Activated CD8-positive, alpha-beta memory T cell treated with anti-CD3 and anti-CD28 coated beads, Interleukin-2, amount 50 U/mL, for 4 hours (primary cell): ENCODE measurements around the gene HMGA1.
"Not testable (repeated sequence)": the region's sequence is repeated elsewhere in the genome, so short reads cannot be mapped to it uniquely, and the experiment has no call there.

ENCODE experiments used
- DNase-seq: peaks from one replicate; pipeline ENCODE4 v3.0.0-alpha.2; 2020

Gene HMGA1

DNA sequence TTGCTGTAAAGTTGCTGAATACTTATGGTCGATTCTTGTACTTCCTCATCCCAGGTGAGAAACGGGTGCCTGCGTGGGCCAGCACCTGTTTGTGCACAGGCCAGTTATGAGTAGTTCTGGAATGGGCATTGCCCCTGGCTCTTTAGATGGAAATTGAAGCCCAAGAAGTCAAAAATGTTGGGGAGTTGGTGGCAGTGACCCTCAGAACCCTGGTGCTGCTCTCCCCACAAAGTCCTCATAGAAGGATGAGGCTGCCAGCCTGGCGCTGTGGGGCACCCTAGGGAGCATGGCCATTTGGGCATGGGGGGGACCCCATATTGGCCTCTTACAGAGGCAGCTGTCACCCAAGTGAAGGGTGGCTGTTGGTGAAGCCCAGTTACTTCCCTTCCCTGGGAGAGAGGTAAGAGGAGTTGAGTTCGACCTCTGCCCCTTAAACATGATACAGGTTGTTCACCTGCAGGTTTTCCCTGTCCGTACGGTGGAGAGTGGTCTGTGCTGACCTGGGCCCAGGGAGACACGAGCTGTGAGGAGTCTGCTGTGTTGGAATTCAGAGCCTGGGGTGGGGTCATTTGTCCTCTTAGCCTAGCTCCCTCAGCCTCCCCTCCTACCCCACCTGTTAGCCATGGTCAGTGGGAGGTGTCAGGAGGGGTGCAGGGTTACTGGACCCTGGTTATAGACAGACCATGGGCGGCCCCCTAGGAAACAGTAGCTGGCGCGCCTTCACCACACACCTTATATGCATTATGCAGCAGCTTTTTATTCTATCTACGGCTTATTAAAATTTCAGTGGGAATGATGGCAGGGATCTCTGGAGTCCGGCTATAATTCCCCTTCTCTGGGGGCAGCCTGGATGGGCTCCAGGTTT, 4.9 kb downstream of the HMGA1 start:
- no peak for DNase-seq

DNA sequence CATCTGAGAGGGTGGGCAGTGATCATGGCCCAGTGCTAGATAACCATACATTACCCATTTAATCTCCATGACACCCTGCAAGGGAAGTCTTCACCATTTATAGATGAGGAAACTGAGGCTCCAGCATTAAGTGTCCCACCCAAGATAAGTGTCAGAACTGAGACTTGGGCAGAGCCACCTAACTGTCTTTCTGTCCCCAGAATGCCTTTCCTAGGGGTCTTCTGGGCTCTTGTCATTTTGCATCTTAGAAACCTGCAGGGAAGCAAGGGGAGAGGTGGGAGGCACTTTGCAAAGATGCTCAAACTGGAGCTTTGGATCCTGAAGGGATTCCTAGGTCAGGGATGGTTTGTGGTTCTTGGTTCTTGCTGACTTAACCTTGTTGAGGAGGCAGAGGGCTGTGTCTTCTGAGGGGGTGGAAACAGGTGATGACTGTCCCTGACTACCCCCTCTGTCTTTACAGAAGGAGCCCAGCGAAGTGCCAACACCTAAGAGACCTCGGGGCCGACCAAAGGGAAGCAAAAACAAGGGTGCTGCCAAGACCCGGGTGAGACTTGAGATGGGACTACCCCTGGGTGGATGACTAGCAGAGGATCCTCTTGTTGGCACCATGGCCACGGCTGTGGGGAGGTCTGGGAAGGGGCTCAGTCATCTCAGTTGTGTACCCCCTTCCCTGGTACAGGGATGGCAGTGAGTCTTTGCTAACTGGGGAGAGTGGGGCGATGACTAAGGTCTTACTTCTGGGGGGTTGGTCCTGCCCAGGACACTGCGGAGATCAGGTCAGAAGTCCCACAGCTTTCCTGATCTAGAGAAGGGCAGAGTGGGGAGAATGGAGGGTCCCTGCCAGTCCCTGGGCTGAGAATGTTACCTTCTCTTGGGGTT, 5.8 kb downstream of the HMGA1 start:
- no peak for DNase-seq

DNA sequence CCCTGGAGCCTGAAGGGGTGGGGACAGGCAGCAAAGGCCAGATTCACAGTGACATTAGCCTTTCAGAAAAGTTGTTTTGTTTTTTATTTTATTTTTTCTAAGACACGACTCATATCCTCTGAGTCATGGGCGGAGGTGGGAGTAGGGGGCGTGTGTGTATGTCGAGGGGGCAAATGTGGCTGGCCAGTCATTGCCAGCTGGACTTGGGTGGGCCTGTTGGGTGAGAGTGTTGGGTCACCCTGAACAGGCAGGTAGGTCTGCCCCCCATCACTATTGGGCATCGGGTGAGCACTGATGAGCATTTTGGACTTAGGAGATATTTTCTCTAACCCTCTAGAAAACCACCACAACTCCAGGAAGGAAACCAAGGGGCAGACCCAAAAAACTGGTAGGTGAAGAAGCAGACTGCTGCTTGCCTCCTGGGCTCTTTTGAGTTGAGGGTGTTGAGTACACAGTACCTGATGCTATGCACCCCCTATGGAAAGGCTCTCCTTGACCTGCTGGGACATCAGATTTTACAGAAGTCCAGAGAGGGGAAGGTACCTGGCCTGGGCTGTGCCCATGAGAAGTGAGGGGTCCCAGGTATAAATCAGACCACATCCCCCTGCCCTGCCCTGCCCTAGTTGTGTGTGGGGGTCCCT, 6.6 kb downstream of the HMGA1 start:
- DNase-seq = no peak

DNA sequence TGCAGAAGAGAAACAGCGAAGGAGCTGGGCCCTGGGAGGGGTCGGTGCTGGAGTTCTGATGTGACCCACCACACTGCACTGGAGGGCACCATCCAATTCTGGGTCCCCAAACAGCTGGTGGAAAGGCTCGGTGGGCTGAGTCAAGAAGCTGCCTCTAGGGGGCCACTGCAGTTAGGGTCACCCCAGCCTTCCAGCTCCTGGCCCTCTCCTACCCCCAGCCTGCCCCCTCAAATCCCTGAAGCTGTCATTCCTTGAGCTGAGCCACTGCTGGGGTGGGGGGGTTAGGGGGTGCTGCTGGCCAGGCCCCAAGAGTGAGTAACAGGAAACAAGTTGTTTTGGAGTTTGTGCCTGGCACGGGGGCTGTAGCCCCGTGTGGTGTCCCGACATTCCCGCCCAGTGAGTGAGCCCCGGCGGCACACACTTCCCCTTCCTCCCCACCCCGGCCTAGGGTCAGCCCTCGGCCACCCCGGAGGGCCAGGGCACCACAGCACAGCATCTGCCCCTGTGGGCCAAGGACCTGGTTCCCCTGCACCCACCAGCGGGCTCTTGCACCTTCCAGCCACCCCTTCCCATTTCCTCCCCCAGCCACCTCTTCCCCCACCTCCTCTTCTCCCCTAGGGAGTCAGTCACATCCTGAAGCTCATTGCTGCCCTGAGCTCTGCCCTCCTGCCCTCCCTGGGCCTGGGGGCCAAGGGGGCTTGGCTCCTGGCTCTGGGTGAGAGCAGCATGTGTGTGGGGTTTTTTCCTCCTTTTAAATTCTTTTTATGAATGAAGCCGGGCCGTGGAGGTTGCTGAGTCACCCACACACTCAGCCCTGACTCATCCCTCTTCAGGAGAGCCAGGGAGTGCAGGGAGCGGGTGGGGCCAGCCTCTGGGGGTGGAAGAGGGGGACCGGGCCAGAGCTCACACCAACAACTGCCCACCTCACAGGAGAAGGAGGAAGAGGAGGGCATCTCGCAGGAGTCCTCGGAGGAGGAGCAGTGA, 7.5 kb downstream of the HMGA1 start:
- peak; percentile 67 for DNase-seq

DNA sequence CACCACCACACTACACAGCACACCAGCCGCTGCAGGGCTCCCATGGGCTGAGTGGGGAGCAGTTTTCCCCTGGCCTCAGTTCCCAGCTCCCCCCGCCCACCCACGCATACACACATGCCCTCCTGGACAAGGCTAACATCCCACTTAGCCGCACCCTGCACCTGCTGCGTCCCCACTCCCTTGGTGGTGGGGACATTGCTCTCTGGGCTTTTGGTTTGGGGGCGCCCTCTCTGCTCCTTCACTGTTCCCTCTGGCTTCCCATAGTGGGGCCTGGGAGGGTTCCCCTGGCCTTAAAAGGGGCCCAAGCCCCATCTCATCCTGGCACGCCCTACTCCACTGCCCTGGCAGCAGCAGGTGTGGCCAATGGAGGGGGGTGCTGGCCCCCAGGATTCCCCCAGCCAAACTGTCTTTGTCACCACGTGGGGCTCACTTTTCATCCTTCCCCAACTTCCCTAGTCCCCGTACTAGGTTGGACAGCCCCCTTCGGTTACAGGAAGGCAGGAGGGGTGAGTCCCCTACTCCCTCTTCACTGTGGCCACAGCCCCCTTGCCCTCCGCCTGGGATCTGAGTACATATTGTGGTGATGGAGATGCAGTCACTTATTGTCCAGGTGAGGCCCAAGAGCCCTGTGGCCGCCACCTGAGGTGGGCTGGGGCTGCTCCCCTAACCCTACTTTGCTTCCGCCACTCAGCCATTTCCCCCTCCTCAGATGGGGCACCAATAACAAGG, 8.5 kb downstream of the HMGA1 start:
- DNase-seq = not testable (repeated sequence)

DNA sequence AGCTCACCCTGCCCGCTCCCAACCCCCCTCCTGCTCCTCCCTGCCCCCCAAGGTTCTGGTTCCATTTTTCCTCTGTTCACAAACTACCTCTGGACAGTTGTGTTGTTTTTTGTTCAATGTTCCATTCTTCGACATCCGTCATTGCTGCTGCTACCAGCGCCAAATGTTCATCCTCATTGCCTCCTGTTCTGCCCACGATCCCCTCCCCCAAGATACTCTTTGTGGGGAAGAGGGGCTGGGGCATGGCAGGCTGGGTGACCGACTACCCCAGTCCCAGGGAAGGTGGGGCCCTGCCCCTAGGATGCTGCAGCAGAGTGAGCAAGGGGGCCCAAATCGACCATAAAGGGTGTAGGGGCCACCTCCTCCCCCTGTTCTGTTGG, 9.1 kb downstream of the HMGA1 start:
- DNase-seq = not testable (repeated sequence)

DNA sequence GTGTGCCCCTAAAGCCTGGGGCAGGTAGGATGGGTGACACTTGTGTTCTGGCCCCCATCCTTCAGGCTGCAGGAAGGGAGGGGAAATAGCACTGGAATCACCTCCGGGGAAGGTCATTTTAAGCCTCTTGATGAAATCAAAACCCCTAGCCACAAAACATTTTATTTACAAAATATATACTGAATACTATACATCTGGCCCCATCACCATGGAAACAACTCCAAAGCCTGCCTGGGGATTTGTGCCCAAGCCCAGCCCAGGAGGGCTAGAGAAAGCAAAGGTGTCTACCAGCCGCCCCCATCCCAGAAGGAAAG, 9.5 kb downstream of the HMGA1 start:
- DNase-seq = no peak

DNA sequence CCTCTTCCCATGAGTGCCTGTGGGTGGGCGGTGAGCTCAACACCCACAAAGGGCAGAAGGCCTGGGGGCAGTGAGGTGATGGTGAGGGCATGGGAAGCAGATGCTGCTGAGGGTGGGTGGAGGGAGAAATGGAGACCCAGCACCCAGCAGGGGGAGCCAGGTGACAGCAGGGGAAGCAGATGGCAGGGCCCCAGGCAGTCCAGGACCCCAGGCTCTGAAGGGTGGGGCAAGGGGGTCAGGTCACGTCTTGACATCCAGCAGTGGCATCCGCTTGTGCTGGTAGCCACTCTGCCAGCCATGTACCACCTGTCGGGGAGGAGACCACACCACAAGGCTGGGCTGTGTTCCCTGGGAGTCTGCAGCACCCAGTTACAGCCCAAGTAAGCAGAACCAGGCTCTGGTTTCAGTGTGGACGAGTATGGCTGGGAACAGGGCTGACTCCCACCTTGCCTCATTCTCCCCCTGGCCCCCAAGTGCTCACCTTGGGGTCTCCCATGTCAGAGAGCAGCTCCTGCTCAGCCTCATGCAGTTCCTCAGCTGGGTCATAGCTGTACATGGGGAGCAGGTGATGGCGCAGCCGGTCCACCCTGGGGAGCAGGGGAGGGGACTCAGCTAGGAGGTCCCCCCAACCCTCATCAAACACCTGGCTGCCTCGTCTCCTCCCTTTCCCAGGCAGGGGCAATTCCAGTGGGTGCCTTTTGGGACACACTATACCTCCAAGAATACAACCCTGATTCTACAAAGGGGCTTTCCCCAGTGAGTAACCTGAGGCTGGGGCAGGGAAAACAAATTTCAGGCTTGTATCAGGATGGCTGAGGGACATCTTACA, 10.1 kb downstream of the HMGA1 start:
- peak; percentile 60 for DNase-seq

DNA sequence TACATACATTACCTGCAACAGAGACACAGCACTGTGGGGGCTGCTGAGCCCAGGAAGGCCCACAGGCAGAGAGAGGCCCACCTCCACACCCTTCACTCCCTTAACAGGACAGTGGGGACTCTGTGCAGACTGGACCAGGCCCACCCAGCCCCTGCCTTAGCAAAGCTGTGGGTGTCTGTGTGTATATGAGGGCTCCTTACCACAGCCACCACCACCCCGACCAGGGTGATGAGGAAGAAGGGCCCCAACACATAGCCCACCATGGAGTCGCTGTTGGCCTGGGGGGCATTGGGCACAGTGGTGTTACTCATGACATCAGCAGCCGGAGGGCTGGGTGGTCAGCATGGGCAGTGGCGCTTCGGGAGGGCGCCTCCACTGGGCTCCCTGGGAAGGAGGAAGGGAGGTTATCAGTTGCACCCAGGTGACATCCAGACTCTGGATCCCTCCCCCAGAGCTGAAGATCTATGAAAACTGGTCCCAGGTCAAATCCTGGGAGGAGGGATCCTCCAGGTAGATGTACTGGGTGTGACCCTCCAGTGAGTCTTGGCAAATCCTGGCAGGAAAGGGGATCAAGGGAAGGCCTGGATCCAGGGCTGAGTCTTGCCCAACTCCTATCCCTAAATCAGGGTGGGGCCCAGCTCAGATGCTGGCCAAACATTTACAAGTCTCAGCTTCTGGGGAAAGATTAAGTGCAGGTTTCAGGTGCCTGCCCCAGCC, 11.0 kb downstream of the HMGA1 start:
- DNase-seq = no peak

DNA sequence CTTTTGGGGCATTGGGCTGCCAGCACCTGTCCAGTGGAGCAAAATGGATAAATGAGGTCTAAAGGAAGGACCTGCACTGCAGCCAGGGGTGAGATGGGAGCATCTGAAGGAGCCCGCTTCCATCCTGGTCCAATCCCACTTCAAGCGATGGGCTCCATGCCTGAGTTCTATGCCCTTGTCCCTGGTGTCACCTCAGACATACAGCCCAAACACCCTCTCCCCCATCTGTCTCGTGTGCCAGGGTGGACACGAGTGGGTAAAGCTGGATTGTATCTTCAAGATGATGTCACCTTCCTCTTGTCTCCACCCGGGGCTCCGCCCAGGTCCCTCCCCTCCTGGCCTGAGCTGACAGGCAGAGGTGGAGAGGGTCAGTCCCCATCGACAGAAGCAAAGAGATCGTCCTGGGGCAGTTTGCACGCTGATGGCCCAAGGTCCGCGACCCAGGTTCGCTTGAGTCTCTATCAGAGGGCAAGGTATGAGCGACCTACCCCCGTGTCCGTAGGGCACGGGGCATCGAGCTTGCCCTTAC, 11.6 kb downstream of the HMGA1 start:
- DNase-seq = peak; percentile 46

DNA sequence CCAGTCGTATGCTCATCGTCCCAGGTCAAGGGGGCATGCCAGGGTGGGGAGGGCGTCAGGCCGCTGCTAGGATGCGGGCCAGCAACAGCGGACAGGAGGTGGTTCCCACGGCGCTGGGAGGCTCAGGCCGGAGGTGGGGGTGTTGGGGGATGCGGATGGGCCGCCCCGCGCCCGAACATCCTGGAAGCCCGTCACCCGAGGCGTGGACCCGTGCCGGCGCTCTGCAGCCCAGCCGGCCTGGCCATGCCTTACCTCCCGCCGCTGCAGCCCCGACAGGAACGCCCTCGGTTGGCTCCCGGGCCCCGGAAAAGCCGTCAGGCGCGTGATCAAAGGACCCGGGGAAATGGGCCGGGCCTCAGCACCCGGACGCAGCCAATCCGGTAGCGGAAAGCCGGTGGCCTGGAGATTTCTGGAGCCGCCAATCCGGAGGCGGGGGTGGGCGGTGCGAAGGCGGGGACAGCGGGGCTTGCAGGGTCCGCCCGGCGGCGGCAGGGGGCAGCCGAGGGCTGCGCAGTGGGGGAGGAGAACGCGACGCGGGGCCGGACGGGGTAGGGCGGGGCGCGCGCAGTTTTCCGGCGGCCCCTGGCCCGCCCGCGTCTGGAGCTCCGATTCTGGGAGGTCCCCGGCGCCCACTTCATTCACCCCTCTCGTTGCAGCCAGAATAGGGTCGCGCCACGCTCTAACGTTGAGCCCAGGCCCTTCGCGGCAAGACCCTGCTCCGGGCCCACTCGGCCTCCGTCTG, 12.2 kb downstream of the HMGA1 start, which contains the start of gene SMIM29:
TSS of gene SMIM29 (minus strand) at position 280 of the 742 bp plus-strand sequence. CDS start 1,215 bp downstream, outside the sequence.
- peak; percentile 97 for DNase-seq

DNA sequence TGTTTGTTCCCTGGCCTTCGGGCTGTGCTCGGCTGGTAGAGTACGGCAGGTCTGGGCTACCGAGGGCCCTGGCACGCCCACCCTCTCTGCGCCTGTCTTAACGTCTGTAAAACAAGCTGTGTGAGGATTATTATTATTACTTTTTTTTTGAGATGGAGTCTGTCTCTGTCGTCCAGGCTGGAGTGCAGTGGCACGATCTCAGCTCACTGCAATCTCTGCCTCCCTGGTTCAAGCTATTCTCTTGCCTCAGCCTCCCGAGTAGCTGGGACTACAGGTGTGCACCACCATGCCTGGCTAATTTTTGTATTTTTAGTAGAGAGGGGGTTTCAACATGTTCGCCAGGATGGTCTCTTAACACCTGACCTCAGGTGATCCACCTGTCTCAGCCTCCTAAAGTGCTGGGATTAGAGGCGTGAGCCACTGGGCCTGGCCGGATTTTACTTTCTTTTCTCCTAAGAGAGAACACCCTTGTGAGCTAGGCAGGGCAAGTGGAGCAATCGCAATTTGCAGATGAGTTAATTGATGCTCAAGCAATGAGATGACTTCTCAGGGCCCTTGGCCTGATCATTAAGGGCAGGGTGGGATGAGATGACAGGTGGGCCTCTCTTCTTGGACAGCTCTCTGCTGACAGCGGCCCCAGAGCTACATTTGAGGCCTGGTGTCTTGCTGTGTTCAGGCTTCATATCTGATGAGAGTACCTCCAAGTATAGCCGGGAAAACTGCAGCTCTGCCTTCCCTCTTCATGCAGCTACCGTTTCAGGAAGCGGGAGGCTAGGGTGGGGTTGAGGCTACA, 13.0 kb downstream of the HMGA1 start:
- DNase-seq = no peak

DNA sequence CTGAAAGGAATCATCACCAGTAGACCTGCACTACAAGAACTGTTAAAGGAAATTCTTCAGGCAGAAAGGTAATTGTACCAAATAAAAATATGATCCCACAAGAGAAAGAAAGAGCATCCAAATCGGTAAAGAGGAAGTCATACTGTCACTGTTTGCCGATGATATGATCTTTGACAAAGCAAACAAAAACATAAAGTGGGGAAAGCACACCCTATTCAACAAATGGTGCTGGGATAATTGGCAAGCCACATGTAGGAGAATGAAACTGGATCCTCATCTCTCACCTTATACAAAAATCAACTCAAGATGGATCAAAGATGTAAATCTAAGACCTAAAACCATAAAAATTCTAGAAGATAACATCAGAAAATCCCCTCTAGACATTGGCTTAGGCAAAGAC, 15.7 kb downstream of the HMGA1 start:
- DNase-seq = not testable (repeated sequence)

DNA sequence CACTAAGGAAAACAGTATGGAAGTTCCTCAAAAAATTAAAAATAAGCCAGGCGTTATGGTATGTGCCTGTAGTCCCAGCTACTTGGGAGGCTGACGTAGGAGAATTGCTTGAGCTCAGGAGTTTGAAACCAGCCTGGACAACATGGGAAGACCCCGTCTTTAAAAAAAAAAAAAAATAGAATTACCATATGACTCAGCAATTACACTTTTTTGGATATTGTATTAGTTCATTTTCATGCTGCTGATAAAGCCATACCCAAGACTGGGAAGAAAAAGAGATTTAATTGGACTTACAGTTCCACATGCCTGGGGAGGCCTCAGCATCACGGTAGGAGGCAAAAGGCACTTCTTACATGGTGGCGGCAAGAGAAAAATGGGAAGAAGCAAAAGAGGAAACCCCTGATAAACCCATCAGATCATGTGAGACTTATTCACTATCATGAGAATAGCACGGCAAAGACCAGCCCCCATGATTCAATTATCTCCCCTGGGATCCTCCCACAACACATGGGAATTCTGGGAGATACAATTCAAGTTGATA, 22.9 kb downstream of the HMGA1 start:
- no peak for DNase-seq

DNA sequence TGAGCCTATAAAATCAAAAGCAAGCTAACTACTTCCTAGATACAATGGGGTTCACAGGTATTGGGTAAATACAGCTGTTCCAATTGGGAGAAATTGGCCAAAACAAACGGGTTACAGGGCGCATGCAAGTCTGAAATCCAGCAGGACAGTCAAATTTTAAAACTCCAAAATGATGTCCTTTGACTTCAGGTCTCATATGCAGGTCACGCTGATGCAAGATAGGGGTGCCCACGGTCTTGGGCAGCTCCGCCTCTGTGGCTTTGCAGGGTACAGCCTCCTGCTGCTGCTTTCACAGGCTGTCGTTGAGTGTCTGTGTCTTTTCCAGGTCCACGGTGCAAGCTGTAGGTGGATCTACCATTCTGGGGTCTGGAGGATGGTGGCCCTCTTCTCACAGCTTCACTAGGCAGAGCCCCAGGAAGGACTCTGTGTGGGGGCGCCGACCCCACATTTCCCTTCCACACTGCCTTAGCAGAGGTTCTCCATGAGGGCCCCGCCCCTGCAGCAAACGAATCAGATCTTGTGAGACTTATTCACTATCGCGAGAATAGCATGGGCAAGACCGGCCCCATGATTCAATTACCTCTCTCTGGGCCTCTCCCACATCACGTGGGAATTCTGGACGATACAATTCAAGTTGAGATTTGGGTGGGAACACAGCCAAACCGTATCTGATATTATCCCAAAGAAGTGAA, 24.0 kb downstream of the HMGA1 start:
- DNase-seq = no peak

DNA sequence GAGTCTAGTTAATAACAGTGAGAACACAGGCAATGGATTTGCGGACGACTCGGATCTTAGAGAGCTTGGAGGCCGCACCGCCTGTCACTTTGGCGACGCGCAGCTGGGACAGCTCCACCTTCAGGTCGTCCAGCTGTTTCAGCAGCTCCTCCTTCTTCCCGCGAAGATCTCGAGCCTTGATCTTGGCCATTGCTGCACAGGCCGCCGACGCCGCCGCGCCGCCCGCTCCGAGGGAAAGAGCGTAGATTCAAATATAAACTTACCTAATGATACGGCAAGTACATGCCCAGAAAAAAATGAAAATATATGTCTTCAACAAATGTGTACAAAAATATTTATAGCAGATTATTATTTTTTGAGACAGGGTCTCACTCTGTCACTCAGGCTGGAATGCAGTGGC, 26.8 kb downstream of the HMGA1 start:
- not testable (repeated sequence) for DNase-seq

DNA sequence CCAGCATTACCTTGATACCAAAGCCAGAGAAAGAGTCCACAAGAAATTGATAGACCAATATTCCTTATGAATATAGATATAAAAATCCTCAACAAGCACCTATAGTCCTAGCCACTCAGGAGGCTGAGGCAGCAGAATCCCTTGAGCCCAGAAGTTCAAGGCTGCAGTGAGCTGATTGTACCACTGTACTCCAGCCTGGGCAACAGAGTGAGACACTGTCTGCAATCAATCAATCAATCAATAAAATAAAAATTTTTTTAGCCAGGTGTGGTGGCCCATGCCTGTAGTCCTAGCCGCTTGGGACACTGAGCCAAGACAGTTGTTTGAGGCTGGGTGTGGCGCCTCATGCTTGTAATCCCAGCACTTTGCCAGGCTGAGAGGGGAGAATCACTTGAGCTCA, 31.1 kb downstream of the HMGA1 start:
- no peak for DNase-seq
